ENCODE results near the gene YKT6. TPM values are rescaled to one million over a fixed set of nuclear protein-coding genes. Genes with fewer than 3 reads are reported as not detected.

YKT6 gene
- total and polyA plus RNA-seq, 2 experiments from 2014 or later = 59.8 to 105 TPM

DNA sequence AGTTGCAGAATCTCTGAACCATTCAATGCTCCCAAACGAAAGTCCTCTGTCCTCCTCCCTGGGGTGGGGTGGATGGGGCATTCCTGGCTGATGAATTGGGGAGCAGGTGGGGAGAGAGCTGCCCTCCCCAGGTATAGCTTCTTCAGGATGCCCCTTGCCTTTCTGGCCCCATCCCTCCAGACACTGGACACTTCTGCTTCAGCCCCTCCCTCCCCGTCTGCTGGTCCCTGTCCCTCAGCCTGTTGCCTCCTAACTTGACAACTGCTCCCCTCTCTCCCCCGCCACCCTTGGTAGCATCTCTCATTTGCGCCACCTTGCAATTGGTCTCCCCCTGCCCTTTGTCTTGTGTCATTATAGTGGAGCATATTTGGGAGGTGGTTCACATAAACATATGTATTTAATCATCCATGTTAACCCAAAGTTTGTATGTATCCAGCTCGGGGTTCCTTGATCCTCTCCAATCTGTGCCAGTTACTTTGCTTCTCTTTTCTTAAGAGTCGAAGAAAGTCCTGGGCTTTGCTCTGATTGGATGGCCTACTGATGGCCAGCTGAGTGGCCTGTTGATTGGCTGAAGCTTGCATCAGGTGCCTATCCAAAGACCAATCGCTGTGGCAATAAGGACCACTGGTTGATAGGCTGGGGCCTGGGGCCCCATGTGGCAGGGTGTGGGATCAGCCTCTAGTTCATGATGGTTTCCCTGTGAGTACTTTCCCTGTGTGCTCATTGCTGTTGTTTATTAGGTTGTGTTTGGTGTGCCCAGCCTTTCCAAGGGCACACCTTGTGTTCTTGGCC is 7.6 kb upstream of the YKT6 start:
- no peaks in the 10 kb centered on the region for H3K9me3 ChIP-seq (ENCODE audit: low read depth)
- no peak for TF ChIP-seq CTCF (IDR thresholded peaks at IDR 0.05; ENCODE audit: low read depth, low read length)
- DNase-seq (ENCODE audit: low read depth in 1 of 2, low spot score in 1 of 2) = no peak
- no peaks in the 10 kb centered on the region for H3K27me3 ChIP-seq
- H3K4me1 ChIP-seq (ENCODE audit: low read depth) = no peaks in the 10 kb centered on the region
- no peak overlapping the region for H3K27ac ChIP-seq
- no peak overlapping the region for H3K4me3 ChIP-seq
- H3K36me3 ChIP-seq = no peaks in the 10 kb centered on the region

- no peak overlapping the region for H3K27ac ChIP-seq
- no peak for TF ChIP-seq CTCF (IDR thresholded peaks at IDR 0.05; ENCODE audit: low read depth, low read length)
- no peaks in the 10 kb centered on the region for H3K4me1 ChIP-seq (ENCODE audit: low read depth)
- no peaks in the 10 kb centered on the region for H3K27me3 ChIP-seq
- no peaks in the 10 kb centered on the region for H3K9me3 ChIP-seq (ENCODE audit: low read depth)
- H3K4me3 ChIP-seq = no peak overlapping the region
- H3K36me3 ChIP-seq = no peaks in the 10 kb centered on the region
- no peak for DNase-seq (ENCODE audit: low read depth in 1 of 2, low spot score in 1 of 2)
Observed at GRCh38 chr7:44194069-44194468, 6.7 kb upstream of the YKT6 start.

DNA sequence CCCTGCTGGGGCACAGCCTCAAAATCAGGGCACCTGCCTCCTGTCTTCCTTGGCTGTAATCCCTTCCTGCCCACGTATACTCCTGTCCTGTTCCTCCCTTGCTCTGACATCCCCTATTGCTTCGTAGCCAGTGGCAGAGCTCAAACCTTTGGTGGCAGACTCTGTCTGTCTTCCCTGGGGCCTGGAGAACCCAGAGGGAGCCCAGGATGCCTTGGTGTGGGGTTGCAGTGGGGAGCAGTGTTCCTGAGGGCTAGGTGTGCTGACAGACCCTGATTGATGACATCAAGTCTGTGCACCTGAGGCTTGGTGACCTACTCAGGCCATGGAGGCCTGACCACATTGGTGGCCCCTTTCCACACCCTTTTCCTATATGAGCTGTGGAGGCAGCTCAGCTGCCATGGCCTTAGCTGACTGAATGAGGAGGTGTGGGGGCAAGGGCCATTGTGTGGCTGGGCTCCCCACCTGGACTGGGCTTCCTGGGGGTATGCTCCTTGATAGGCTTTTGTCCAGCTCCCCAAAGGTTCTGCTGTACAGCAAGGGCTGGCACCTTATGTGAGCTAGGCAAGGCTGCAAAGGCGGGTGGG is 6.1 kb upstream of the YKT6 start:
- H3K4me1 ChIP-seq (ENCODE audit: low read depth) = no peaks in the 10 kb centered on the region
- no peaks in the 10 kb centered on the region for H3K36me3 ChIP-seq
- no peak for TF ChIP-seq CTCF (IDR thresholded peaks at IDR 0.05; ENCODE audit: low read depth, low read length)
- H3K9me3 ChIP-seq (ENCODE audit: low read depth) = no peaks in the 10 kb centered on the region
- H3K27ac ChIP-seq = no peak overlapping the region
- H3K4me3 ChIP-seq = no peak overlapping the region
- H3K27me3 ChIP-seq = no peaks in the 10 kb centered on the region
- no peak for DNase-seq (ENCODE audit: low read depth in 1 of 2, low spot score in 1 of 2)

DNA sequence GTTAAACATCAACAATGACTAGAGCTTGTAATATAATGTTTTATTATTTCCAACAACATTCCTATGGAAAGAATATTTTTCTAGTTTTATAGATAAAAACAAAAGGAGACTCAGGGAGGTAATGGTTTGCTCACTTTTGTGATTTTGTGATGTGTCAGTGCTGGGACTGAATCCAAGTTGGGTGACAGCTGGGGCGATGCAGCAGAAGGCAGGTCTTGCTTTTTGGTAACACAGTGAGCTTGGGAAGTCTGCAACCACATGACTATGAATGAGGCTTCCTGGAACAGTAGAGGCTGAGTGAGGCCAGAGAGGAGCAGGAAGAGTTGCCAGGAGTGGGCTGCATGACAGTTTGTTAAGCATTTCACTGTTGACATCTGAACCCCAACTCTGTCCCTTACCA is 4.9 kb upstream of the YKT6 start:
- TF ChIP-seq CTCF (IDR thresholded peaks at IDR 0.05; ENCODE audit: low read depth, low read length) = no peak
- Histone ChIP-seq H3K27ac (no peak overlapping the region), H3K4me1 (ENCODE audit: low read depth) (no peaks in the 10 kb centered on the region), H3K27me3 (no peaks in the 10 kb centered on the region), H3K9me3 (ENCODE audit: low read depth) (no peaks in the 10 kb centered on the region), H3K4me3 (no peak overlapping the region), H3K36me3 (no peaks in the 10 kb centered on the region)
- DNase-seq (ENCODE audit: low read depth in 1 of 2, low spot score in 1 of 2) = no peak

DNA sequence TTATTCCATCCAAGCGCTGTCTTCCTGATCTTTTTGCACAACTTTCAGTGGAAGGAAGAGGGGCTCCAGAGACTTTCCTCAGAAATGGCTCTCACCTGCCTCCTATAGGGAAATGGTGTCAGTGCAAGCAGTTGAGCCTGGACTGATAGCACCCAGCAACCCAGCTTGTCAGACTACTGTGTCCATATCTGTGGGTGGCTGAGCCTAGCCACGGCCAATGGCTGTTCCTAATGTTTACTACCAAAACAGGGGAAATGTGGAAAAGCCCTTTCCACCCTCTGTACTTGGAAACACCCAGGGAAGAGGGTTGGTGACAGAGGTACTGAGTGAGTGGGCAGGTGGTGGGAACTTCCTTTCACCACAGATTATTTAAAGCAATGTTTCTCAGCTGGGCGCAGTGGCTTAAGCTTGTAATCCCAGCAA is 4.3 kb upstream of the YKT6 start:
- H3K27me3 ChIP-seq = no peaks in the 10 kb centered on the region
- H3K27ac ChIP-seq = no peak overlapping the region
- peak; percentile 87 for TF ChIP-seq CTCF (IDR thresholded peaks at IDR 0.05; ENCODE audit: low read depth, low read length)

More for the DNA sequence above, 4.3 kb upstream of the YKT6 start:
- peak; percentile 69 to 77 for DNase-seq (ENCODE audit: low read depth in 1 of 2, low spot score in 1 of 2)
- H3K4me1 ChIP-seq (ENCODE audit: low read depth) = no peaks in the 10 kb centered on the region
- no peaks in the 10 kb centered on the region for H3K36me3 ChIP-seq
- H3K4me3 ChIP-seq = no peak overlapping the region
- H3K9me3 ChIP-seq (ENCODE audit: low read depth) = no peaks in the 10 kb centered on the region
